Endothelial cell of umbilical vein (primary cell): ENCODE measurements around the gene SDF4. TPM values are rescaled to one million over a fixed set of nuclear protein-coding genes. Genes with fewer than 3 reads are reported as not detected.

Experiments
- BruUV-seq: library from RNA; stranded (reverse); fragments of 400-500 nt; replicated peaks from 2 replicates; lab custom pipeline; 2021; lab: Mats Ljungman, UMichigan
- CTCF ChIA-PET: fragments of 300-600, 350-600 bp; sonication (Branson Sonifier 250); formaldehyde crosslinking; loops from one replicate; lab custom pipeline; 2021; ENCODE audit warnings: antibody characterized with exemption, inconsistent platforms; lab: Charles Lee
- POLR2A ChIA-PET: fragments of 300-600, 350-600 bp; sonication (Branson Sonifier 250); formaldehyde crosslinking; loops from one replicate; lab custom pipeline; 2021; ENCODE audit warnings: antibody characterized with exemption, inconsistent platforms; lab: Charles Lee
- DNase-seq: peaks from one replicate; pipeline ENCODE4 v3.0.0-alpha.2; 2011; ENCODE audit warnings: low read depth, low spot score
- FAIRE-seq: peaks from 2 replicates; lab custom pipeline; 2011; peaks lifted over from hg19 to GRCh38; lab: Jason Lieb, UNC
- H2AFZ ChIP-seq: 2 replicates; pipeline ENCODE4 v1.6.0; 2012; ENCODE audit warnings: low read depth, low read length, control low read depth, inconsistent platforms
- H3K27ac ChIP-seq: 2 replicates; pipeline ENCODE4 v1.5.1; 2011; ENCODE audit warnings: low read depth, mild to moderate bottlenecking, control low read depth, low read length, moderate library complexity; ENCODE audit not compliant: insufficient read depth
- H3K27me3 ChIP-seq, 2 experiments: 2 replicates each; pipeline versions ENCODE4 v1.6.0 to v1.6.1; 2011; ENCODE audit warnings: low read length in 2 of 2, mixed read lengths in 1 of 2; ENCODE audit not compliant: control insufficient read depth in 2 of 2, insufficient read depth in 2 of 2
- H3K36me3 ChIP-seq, 2 experiments: 2 replicates in 1 of 2; 3 replicates in 1 of 2; pipeline ENCODE4 v1.5.1; 2011; ENCODE audit warnings: low read length in 2 of 2, mild to moderate bottlenecking in 1 of 2, moderate library complexity in 1 of 2; ENCODE audit not compliant: control insufficient read depth in 2 of 2, insufficient read depth in 2 of 2; ENCODE audit errors: extremely low read depth in 1 of 2
- H3K4me1 ChIP-seq: 3 replicates; pipeline ENCODE4 v1.5.1; 2011; ENCODE audit warnings: mild to moderate bottlenecking, low read length; ENCODE audit not compliant: control insufficient read depth, insufficient read depth; ENCODE audit errors: extremely low read depth
- H3K4me2 ChIP-seq: 2 replicates; pipeline ENCODE4 v1.6.1; 2011; ENCODE audit warnings: low read length, control low read depth, mixed read lengths; ENCODE audit not compliant: insufficient read depth
- H3K4me3 ChIP-seq, 3 experiments: fragments of 200-600 bp in 1 of 3; sonication (generic), shearing (Covaris generic) in 1 of 3; replicated peaks in 1 of 3; 2 replicates each; pipeline ENCODE4 v1.5.1; 2011 to 2016; ENCODE audit warnings: control low read depth in 3 of 3, low read length in 3 of 3, mild to moderate bottlenecking in 2 of 3, inconsistent platforms in 1 of 3, low read depth in 1 of 3, moderate library complexity in 1 of 3; ENCODE audit not compliant: insufficient read depth in 1 of 3
- H3K79me2 ChIP-seq: 2 replicates; pipeline ENCODE4 v1.6.0; 2012; ENCODE audit warnings: low read length, inconsistent platforms; ENCODE audit not compliant: control insufficient read depth, insufficient read depth
- H3K9ac ChIP-seq: replicated peaks from 2 replicates; pipeline ENCODE3; 2011; ENCODE audit warnings: low read length, control low read depth; ENCODE audit not compliant: insufficient read depth; ENCODE audit errors: extremely low read depth
- H3K9me1 ChIP-seq: replicated peaks from 3 replicates; pipeline ENCODE4 v1.6.0; 2011; ENCODE audit warnings: mild to moderate bottlenecking, low read length; ENCODE audit not compliant: control insufficient read depth, insufficient read depth; ENCODE audit errors: extremely low read depth
- H3K9me3 ChIP-seq: replicated peaks from 2 replicates; pipeline ENCODE4 v1.5.1; 2012; ENCODE audit warnings: low read length, inconsistent platforms; ENCODE audit not compliant: control insufficient read depth, insufficient read depth
- H4K20me1 ChIP-seq: replicated peaks from 2 replicates; pipeline ENCODE3; 2011; ENCODE audit warnings: mild to moderate bottlenecking, low read length; ENCODE audit not compliant: control insufficient read depth, insufficient read depth; ENCODE audit errors: extremely low read depth
- CTCF ChIP-seq, 2 donors: IDR thresholded peaks; 1 replicate in 1 of 2; 2 replicates in 1 of 2; pipeline ENCODE4 v1.5.1; 2011; ENCODE audit warnings: low read length in 2 of 2, mild to moderate bottlenecking in 2 of 2, moderate library complexity in 2 of 2, control low read depth in 1 of 2, inconsistent platforms in 1 of 2, low read depth in 1 of 2; ENCODE audit not compliant: insufficient read depth in 1 of 2; ENCODE audit errors: extremely low read depth in 1 of 2
- EZH2 ChIP-seq: IDR thresholded peaks from 2 replicates; pipeline ENCODE4 v1.6.1; 2012; ENCODE audit warnings: borderline replicate concordance, low read depth, mild to moderate bottlenecking, moderate library complexity, low read length, inconsistent platforms; ENCODE audit not compliant: severe bottlenecking
- FOS ChIP-seq: IDR thresholded peaks from 2 replicates; pipeline ENCODE4 v1.6.1; 2011; ENCODE audit warnings: mild to moderate bottlenecking, low read length, moderate library complexity, borderline replicate concordance; ENCODE audit not compliant: insufficient read depth
- GATA2 ChIP-seq: IDR thresholded peaks from 2 replicates; pipeline ENCODE4 v1.7.0; 2011; ENCODE audit warnings: low read depth, mild to moderate bottlenecking, moderate library complexity, mixed read lengths, low read length; ENCODE audit not compliant: insufficient read length, insufficient read depth
- JUN ChIP-seq: IDR thresholded peaks from 2 replicates; pipeline ENCODE4 v1.6.1; 2011; ENCODE audit warnings: borderline replicate concordance, low read depth; ENCODE audit not compliant: insufficient read length, insufficient read depth
- MYC ChIP-seq: IDR thresholded peaks from one replicate; pipeline ENCODE4 v1.6.1; 2011; ENCODE audit warnings: mild to moderate bottlenecking, low read depth, low read length
- POLR2A ChIP-seq: IDR thresholded peaks from 2 replicates; pipeline ENCODE4 v1.6.1; 2012; ENCODE audit warnings: low read depth, mild to moderate bottlenecking, control low read depth, low read length
- POLR2AphosphoS5 ChIP-seq: IDR thresholded peaks from 2 replicates; pipeline ENCODE4 v1.6.1; 2012; ENCODE audit warnings: low read depth, mild to moderate bottlenecking, control low read depth, low read length, moderate library complexity; ENCODE audit not compliant: insufficient read depth
- dilution Hi-C: fragments of 300-500 bp; cut with MboI; formaldehyde crosslinking; loops from one replicate; pipeline ENCODE4 v1.15.0; 2019; ENCODE audit warnings: low sequenced_read_pairs; ENCODE audit not compliant: extremely low pct_ligation_motif_present
- intact Hi-C: fragments of 100-400 bp; cut with micrococcal nuclease; formaldehyde crosslinking; loops from one replicate; pipeline ENCODE4 v1.10.0; 2022
- polyA plus RNA-seq, 4 experiments: library from polyadenylated mRNA; depleted of rRNA in 3 of 4; stranded (reverse) in 3 of 4; unstranded in 1 of 4; fragments of >200 nt; gene quantifications; 2 replicates each; pipeline versions ENCODE4 v1.2.1 to v1.2.3, GENCODE V29; 2011 to 2012; ENCODE audit warnings: missing spikeins in 1 of 4
- total RNA-seq: library from RNA; stranded (reverse); gene quantifications from 2 replicates; pipeline ENCODE4 v1.2.3, GENCODE V29; 2021
- TF ChIP-seq, protein P1 (sequence below): IDR thresholded peaks from 2 replicates; pipeline ENCODE4 v1.6.1; 2011; ENCODE audit not compliant: insufficient read depth, insufficient read length

Gene SDF4
- total and polyA plus RNA-seq, 2 donors (not counting 3 experiments of a cell fraction or from before 2014, with no cell fraction given): 175 to 185 TPM

GRCh38 chr1:1203561-1204424 is 28.0 kb downstream of the SDF4 start:
- no peak for TF ChIP-seq EZH2
- TF ChIP-seq FOS: no peak
- TF ChIP-seq POLR2AphosphoS5: no peak
- TF ChIP-seq, protein P1, sequence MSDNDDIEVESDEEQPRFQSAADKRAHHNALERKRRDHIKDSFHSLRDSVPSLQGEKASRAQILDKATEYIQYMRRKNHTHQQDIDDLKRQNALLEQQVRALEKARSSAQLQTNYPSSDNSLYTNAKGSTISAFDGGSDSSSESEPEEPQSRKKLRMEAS: no peak
- no peak for TF ChIP-seq JUN
- TF ChIP-seq POLR2A: no peak
- no peak for TF ChIP-seq MYC
- TF ChIP-seq CTCF (IDR thresholded peaks at IDR 0.05; ENCODE audit: extremely low read depth in 1 of 2, insufficient read depth in 1 of 2, low read depth in 1 of 2, low read length in 2 of 2): no peak
- TF ChIP-seq GATA2: no peak
- no TSS peak for BruUV-seq
- Histone ChIP-seq H3K9me3 (no peaks in the 10 kb centered on the region), H3K9ac (no peak overlapping the region), H3K27ac (no peak overlapping the region), H3K4me2 (no peak overlapping the region), H3K79me2 (no peaks in the 10 kb centered on the region), H2AFZ (no peak overlapping the region), H3K4me3 (no peak overlapping the region), H3K4me1 (no peaks in the 10 kb centered on the region), H3K9me1 (no peaks in the 10 kb centered on the region), H3K36me3 (no peaks in the 10 kb centered on the region), H3K27me3 (peaks cover 5 to 15% of the 10 kb centered on the region in 2 experiments), H4K20me1 (no peaks in the 10 kb centered on the region)
- FAIRE-seq (no peak), DNase-seq (no peak)
- dilution Hi-C loops (no loop called here), intact Hi-C loops (no loop called here)
- ChIA-PET CTCF (no interaction called here), POLR2A (no interaction called here)
